ENCODE measurements around the gene EPHA8. TPM values are rescaled to one million over a fixed set of nuclear protein-coding genes. Genes with fewer than 3 reads are reported as not detected.

EPHA8 gene
- total RNA-seq, 1 donor from 2014 or later = not detected

DNA sequence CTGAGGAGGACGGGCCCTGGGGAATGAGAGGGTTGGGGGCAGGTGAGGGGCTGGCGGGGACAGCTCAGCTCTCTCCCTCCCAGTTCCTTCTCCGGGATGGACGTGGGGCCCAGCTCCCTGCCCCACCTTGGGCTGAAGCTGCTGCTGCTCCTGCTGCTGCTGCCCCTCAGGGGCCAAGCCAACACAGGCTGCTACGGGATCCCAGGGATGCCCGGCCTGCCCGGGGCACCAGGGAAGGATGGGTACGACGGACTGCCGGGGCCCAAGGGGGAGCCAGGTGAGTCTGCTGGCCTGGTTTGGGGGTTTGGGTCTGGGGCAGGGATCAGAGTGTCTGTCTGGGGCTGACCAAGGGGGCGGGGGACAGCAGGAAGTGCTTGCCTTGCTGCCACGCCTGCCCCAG, 80.6 kb downstream of the EPHA8 start:
- H3K36me3 Mint-ChIP-seq (ENCODE audit: low read depth) = no peaks in the 10 kb centered on the region
- DNase-seq (ENCODE audit: low spot score) = no peak
- H3K27me3 Mint-ChIP-seq (ENCODE audit: low read depth) = peaks cover 8% of the 10 kb centered on the region
- H3K4me1 Mint-ChIP-seq (ENCODE audit: low read depth) = peaks cover 13% of the 10 kb centered on the region
- no peak overlapping the region for H3K27ac Mint-ChIP-seq (ENCODE audit: unreplicated experiment)
- TF ChIP-seq, protein P1, sequence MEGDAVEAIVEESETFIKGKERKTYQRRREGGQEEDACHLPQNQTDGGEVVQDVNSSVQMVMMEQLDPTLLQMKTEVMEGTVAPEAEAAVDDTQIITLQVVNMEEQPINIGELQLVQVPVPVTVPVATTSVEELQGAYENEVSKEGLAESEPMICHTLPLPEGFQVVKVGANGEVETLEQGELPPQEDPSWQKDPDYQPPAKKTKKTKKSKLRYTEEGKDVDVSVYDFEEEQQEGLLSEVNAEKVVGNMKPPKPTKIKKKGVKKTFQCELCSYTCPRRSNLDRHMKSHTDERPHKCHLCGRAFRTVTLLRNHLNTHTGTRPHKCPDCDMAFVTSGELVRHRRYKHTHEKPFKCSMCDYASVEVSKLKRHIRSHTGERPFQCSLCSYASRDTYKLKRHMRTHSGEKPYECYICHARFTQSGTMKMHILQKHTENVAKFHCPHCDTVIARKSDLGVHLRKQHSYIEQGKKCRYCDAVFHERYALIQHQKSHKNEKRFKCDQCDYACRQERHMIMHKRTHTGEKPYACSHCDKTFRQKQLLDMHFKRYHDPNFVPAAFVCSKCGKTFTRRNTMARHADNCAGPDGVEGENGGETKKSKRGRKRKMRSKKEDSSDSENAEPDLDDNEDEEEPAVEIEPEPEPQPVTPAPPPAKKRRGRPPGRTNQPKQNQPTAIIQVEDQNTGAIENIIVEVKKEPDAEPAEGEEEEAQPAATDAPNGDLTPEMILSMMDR (IDR thresholded peaks at IDR 0.05) = no peak
- no peak overlapping the region for H3K4me3 Mint-ChIP-seq (ENCODE audit: unreplicated experiment)
- H3K9me3 Mint-ChIP-seq (ENCODE audit: low read depth) = no peaks in the 10 kb centered on the region

DNA sequence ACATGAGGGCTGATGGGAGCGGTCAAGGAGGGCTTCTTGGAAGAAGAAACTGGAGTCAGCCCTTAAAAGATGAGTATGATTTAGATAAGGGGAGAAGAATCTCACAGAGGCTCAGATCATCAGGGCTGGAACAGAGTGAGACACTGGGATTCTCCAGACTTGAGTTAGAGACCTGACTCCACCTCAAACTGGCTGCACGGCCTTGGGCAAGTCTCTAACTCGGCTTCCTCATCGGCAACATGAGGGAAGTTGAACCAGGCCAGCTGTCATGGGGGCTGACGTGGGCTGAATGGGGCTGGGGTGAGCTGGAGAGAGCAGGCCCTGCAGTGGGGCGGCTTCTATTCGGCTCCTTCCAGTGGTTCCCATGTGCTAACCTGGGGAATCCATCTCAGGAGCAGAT, 82.6 kb downstream of the EPHA8 start:
- Mint-ChIP-seq H3K4me1 (ENCODE audit: low read depth) (peaks cover 9% of the 10 kb centered on the region), H3K4me3 (ENCODE audit: unreplicated experiment) (no peak overlapping the region), H3K27ac (ENCODE audit: unreplicated experiment) (no peak overlapping the region), H3K9me3 (ENCODE audit: low read depth) (no peaks in the 10 kb centered on the region), H3K27me3 (ENCODE audit: low read depth) (peaks cover 13% of the 10 kb centered on the region), H3K36me3 (ENCODE audit: low read depth) (no peaks in the 10 kb centered on the region)
- TF ChIP-seq, protein P1 (IDR thresholded peaks at IDR 0.05) = no peak
- no peak for DNase-seq (ENCODE audit: low spot score)

DNA sequence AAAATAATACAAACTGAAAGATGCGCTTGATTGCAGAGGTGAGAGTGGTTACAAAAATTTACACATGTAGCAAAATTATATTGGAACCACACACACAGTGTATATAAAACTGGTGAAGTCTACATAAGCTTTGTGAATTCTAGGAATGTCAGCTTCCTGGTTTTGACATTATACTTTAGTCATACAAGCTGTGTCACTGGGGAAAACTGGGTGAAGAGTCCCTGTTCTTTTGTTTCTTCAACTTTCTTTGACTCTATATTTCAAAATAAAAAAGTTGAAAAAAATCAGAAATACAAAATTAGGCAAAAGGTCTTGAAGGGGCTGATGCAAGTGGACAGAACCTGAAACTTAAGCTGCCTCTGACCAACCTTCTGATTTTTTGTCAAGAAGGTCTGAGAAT, 83.1 kb downstream of the EPHA8 start:
- TF ChIP-seq, protein P1 (IDR thresholded peaks at IDR 0.05) = no peak
- H3K27me3 Mint-ChIP-seq (ENCODE audit: low read depth) = peaks cover 12% of the 10 kb centered on the region
- peaks cover 9% of the 10 kb centered on the region for H3K4me1 Mint-ChIP-seq (ENCODE audit: low read depth)
- DNase-seq (ENCODE audit: low spot score) = no peak
- H3K4me3 Mint-ChIP-seq (ENCODE audit: unreplicated experiment) = no peak overlapping the region
- H3K9me3 Mint-ChIP-seq (ENCODE audit: low read depth) = no peaks in the 10 kb centered on the region
- H3K27ac Mint-ChIP-seq (ENCODE audit: unreplicated experiment) = no peak overlapping the region
- H3K36me3 Mint-ChIP-seq (ENCODE audit: low read depth) = no peaks in the 10 kb centered on the region

DNA sequence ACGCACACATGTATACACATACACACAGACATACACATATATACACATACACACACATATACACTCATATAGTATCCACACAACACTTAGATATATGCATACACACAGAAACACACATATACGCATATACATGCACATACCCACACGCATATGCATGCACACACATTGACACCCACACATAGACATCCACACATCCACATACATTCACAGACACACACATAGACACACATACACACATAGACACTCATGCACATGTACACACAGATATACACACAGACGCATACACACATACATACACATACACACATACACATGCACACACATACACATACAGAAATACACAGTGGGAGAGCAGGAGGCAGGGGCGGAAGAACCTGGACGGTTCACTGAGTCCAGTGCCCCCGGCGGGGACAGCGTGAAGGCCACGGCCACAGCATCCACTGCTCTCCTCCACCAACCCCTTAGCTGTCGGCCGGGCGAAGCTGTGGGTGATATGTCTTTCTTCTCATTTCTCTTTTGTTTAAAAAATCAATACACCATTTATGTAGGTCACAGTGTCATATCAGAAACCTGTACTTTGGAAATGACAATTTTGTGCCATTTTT, 86.9 kb downstream of the EPHA8 start:
- no peak overlapping the region for H3K4me3 Mint-ChIP-seq (ENCODE audit: unreplicated experiment)
- no peaks in the 10 kb centered on the region for H3K9me3 Mint-ChIP-seq (ENCODE audit: low read depth)
- no peaks in the 10 kb centered on the region for H3K36me3 Mint-ChIP-seq (ENCODE audit: low read depth)
- DNase-seq (ENCODE audit: low spot score) = no peak
- peaks cover 29% of the 10 kb centered on the region for H3K27me3 Mint-ChIP-seq (ENCODE audit: low read depth)
- H3K27ac Mint-ChIP-seq (ENCODE audit: unreplicated experiment) = no peak overlapping the region
- peaks cover 9% of the 10 kb centered on the region for H3K4me1 Mint-ChIP-seq (ENCODE audit: low read depth)
- TF ChIP-seq, protein P1 (IDR thresholded peaks at IDR 0.05) = no peak

DNA sequence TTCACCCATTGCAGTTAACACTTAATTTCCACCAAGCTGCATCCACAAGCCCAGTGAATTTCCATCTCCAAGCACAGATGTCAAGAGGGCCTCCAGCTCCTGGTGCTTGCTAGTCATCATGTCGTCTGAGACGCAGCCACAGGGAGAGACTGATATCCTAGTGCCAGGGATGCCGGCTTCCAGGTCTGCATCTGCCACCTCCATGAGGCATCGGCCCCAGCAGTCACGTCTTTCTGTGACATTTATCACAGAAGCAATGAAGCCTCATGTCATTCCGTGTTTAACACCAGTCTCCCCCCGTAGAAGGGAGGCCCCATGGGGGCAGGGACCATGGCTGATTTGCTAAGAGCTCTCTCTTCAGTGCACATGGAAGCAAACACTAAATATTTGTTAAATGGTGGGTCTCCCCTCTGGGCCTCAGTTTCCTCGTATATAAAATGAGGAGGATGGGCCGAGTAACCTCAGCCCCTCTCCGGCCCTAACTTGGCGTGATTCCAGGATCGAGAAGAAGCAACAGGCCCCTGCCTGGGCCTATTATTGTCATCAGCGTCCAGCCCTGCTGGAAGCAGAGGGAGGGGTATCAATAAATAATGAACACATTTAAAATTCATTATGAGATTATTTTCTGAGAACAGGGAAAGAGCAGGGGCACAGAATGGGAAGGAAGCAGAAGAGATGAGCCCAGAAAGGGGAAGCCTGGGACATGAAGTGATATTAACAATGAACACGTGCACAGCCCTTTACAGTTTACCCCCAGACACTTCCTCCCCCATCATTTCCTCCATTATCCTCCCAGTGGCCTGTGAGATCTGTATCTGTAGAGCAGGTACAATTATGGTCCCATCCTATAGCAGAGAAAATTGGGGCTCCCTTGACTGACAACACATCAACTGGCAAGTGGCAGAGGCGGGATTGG, 88.9 kb downstream of the EPHA8 start:
- no peaks in the 10 kb centered on the region for H3K36me3 Mint-ChIP-seq (ENCODE audit: low read depth)
- no peak overlapping the region for H3K4me3 Mint-ChIP-seq (ENCODE audit: unreplicated experiment)
- no peaks in the 10 kb centered on the region for H3K4me1 Mint-ChIP-seq (ENCODE audit: low read depth)
- TF ChIP-seq, protein P1 (IDR thresholded peaks at IDR 0.05) = no peak
- no peak overlapping the region for H3K27ac Mint-ChIP-seq (ENCODE audit: unreplicated experiment)
- no peaks in the 10 kb centered on the region for H3K9me3 Mint-ChIP-seq (ENCODE audit: low read depth)
- DNase-seq (ENCODE audit: low spot score) = no peak
- peaks cover 45% of the 10 kb centered on the region for H3K27me3 Mint-ChIP-seq (ENCODE audit: low read depth)

Data from chondrocyte (in vitro differentiated cells).